Gastrocnemius medialis (tissue), 4 donors: Measurements from ENCODE around the gene BNC2. TPM values are rescaled to one million over a fixed set of nuclear protein-coding genes. Genes with fewer than 3 reads are reported as not detected.
"Not testable (repeated sequence)": the region's sequence is repeated elsewhere in the genome, so short reads cannot be mapped to it uniquely, and the experiment has no call there.

Experiments used
- ATAC-seq, 2 donors: fragments of 150-250 bp; one replicate each; pipeline ENCODE4 v1.9.1; 2016
- DNase-seq, 2 donors: peaks; one replicate each; pipeline ENCODE4 v3.0.0-alpha.2; 2019
- H3K27ac ChIP-seq, 4 donors: fragments of 200-600 bp; sonication (generic); 1 replicate in 1 of 4; 2 replicates in 3 of 4; pipeline ENCODE4 v1.5.1; 2016 to 2018; ENCODE audit warnings: mild to moderate bottlenecking in 2 of 4, moderate library complexity in 1 of 4
- H3K27me3 ChIP-seq, 3 donors: fragments of 200-600 bp; sonication (generic) in 2 of 3; 1 replicate in 1 of 3; 2 replicates in 2 of 3; pipeline versions ENCODE4 v1.5.1 to v1.6.0; 2016 to 2019; ENCODE audit warnings: mild to moderate bottlenecking in 1 of 3, moderate library complexity in 1 of 3
- H3K36me3 ChIP-seq, 2 donors: fragments of 200-600 bp; sonication (generic) in 1 of 2; one replicate each; pipeline ENCODE4 v1.5.1; 2017 to 2018
- H3K4me1 ChIP-seq, 2 donors: fragments of 200-600 bp; sonication (generic) in 1 of 2; one replicate each; pipeline ENCODE4 v1.5.1; 2016 to 2017; ENCODE audit warnings: mild to moderate bottlenecking in 2 of 2
- H3K4me3 ChIP-seq, 4 donors: fragments of 200-600 bp; sonication (generic) in 3 of 4; 1 replicate in 1 of 4; 2 replicates in 3 of 4; pipeline ENCODE4 v1.5.1; 2016 to 2019; ENCODE audit warnings: mild to moderate bottlenecking in 2 of 4
- H3K9me3 ChIP-seq, 3 donors: fragments of 200-600 bp; sonication (generic) in 2 of 3; 1 replicate in 1 of 3; 2 replicates in 2 of 3; pipeline ENCODE4 v1.5.1; 2016 to 2019
- POLR2A ChIP-seq, 2 donors: fragments of 450-650 bp; IDR thresholded peaks; one replicate each; pipeline ENCODE4 v1.6.1; 2017; ENCODE audit warnings: antibody characterized with exemption in 2 of 2, mild to moderate bottlenecking in 2 of 2, moderate library complexity in 2 of 2
- in situ Hi-C, 4 donors: fragments of 200-750 bp; cut with MboI; loops; one replicate each; pipeline versions ENCODE4 v1.15.0 to v1.8.0; 2017; ENCODE audit warnings: low sequenced_read_pairs in 4 of 4
- intact Hi-C: fragments of 100-400 bp; cut with DNase I; formaldehyde crosslinking; loops from one replicate; pipeline ENCODE4 v1.15.1; 2023; ENCODE audit warnings: low total_unique reads
- total RNA-seq, 4 donors: library from RNA; depleted of rRNA; stranded (reverse); fragments of >200 nt; gene quantifications; one replicate each; pipeline versions ENCODE4 v1.1.0 to v1.2.3, GENCODE V29; 2016
- TF ChIP-seq, protein P1 (sequence below), 5 experiments: fragments of 450-650 bp in 3 of 5; fragments of 200-600 bp in 2 of 5; sonication (generic) in 2 of 5; IDR thresholded peaks in 4 of 5; conservative IDR thresholded peaks in 1 of 5; 1 replicate in 4 of 5; 2 replicates in 1 of 5; pipeline ENCODE4 v1.5.1; 2016 to 2019; ENCODE audit warnings: antibody characterized with exemption in 5 of 5, mild to moderate bottlenecking in 3 of 5, moderate library complexity in 3 of 5

BNC2 gene
- total RNA-seq, 4 donors from 2014 or later: 40.9 to 122 (median 68.7) TPM

DNA sequence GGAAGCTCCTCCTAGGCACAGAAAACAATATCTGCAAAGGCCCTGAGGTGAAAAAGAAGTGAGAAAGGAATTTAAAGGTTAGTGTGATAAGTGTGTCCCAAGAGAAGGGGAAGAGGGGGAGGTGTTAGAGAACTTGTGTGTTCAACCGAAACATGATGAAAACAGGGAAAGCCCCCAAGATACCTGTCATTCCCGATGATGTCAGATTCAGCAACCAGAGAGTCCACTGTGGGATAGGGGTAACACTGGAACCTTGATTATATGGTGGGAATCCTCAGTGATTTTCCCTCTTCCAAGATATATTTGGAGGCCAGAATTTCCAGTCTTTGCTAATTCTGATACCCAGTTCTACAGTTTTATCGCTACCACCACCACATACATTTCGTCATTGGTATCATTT, 15.5 kb upstream of the BNC2 start:
- ATAC-seq (no peak), DNase-seq (no peak)
- Histone ChIP-seq H3K27ac (no peak overlapping the region), H3K9me3 (no peaks in the 10 kb centered on the region), H3K4me3 (no peak overlapping the region), H3K27me3 (no peaks in the 10 kb centered on the region), H3K4me1 (no peaks in the 10 kb centered on the region), H3K36me3 (no peaks in the 10 kb centered on the region)
- TF ChIP-seq, protein P1, sequence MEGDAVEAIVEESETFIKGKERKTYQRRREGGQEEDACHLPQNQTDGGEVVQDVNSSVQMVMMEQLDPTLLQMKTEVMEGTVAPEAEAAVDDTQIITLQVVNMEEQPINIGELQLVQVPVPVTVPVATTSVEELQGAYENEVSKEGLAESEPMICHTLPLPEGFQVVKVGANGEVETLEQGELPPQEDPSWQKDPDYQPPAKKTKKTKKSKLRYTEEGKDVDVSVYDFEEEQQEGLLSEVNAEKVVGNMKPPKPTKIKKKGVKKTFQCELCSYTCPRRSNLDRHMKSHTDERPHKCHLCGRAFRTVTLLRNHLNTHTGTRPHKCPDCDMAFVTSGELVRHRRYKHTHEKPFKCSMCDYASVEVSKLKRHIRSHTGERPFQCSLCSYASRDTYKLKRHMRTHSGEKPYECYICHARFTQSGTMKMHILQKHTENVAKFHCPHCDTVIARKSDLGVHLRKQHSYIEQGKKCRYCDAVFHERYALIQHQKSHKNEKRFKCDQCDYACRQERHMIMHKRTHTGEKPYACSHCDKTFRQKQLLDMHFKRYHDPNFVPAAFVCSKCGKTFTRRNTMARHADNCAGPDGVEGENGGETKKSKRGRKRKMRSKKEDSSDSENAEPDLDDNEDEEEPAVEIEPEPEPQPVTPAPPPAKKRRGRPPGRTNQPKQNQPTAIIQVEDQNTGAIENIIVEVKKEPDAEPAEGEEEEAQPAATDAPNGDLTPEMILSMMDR (IDR thresholded peaks at IDR 0.05 in 4 of 5, conservative IDR thresholded peaks at IDR 0.05 in 1 of 5): no peak
- no peak for TF ChIP-seq POLR2A (IDR thresholded peaks at IDR 0.05)
- intact Hi-C loops: no loop called here
- in situ Hi-C loops: no loop called here

DNA sequence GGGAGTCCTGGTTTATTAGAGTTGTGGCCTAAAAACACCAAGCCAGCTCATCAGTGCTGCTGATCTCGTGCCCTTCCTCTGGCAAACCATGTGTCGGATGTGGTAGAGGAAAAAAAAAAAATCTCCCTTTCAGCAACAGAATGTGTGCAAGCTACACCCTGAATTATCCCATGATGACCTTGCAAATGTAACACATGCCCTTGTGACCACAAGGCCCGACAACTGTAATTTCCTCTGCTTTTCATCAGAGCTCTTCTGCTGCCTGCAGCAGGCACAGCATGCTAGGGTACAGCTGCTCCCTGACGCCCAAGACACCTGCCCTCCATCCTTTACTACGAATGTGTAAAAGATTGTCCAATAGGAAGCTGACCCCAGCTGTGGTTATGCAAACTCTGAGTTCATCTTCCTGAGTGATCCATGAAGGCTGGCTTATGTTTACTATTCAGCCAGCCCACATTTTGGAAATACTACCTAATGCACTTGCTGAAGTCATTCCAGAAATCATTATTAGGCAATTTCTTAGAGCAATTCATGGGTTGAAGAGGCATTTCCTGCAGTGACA, 14.6 kb upstream of the BNC2 start:
- H3K27ac ChIP-seq: no peak overlapping the region
- H3K36me3 ChIP-seq: no peaks in the 10 kb centered on the region
- H3K4me3 ChIP-seq: no peak overlapping the region
- no peak for ATAC-seq
- in situ Hi-C loops (no loop called here), intact Hi-C loops (no loop called here)
- H3K27me3 ChIP-seq: no peaks in the 10 kb centered on the region
- H3K9me3 ChIP-seq: no peaks in the 10 kb centered on the region
- no peak for DNase-seq
- no peak for TF ChIP-seq POLR2A (IDR thresholded peaks at IDR 0.05)
- TF ChIP-seq, protein P1 (IDR thresholded peaks at IDR 0.05 in 4 of 5, conservative IDR thresholded peaks at IDR 0.05 in 1 of 5): no peak
- H3K4me1 ChIP-seq: no peaks in the 10 kb centered on the region

DNA sequence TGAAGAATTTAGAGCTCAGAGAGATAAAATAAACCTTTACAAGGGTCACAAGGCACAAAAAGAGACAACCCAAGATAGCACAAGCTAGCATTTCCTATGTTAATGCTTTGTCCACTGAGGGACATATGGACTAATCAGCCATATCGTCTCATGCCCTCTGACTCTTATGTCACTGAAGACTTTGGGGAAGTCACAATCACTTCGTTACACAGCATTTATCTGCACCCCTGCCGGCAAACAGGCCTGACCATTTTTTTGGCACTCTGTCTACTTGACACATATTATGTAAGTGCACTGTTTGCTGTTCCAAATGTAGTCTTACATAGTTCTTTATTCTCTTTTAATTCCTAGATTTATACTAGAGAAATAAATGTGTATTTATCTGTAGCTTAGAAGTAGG, 13.9 kb upstream of the BNC2 start:
- no peak overlapping the region for H3K4me3 ChIP-seq
- ATAC-seq: no peak
- no peaks in the 10 kb centered on the region for H3K27me3 ChIP-seq
- intact Hi-C loops: no loop called here
- no peaks in the 10 kb centered on the region for H3K9me3 ChIP-seq
- H3K36me3 ChIP-seq: no peaks in the 10 kb centered on the region
- no peak for DNase-seq
- no peak overlapping the region for H3K27ac ChIP-seq
- in situ Hi-C loops: no loop called here
- no peak for TF ChIP-seq POLR2A (IDR thresholded peaks at IDR 0.05)
- TF ChIP-seq, protein P1 (IDR thresholded peaks at IDR 0.05 in 4 of 5, conservative IDR thresholded peaks at IDR 0.05 in 1 of 5): no peak
- H3K4me1 ChIP-seq: no peaks in the 10 kb centered on the region

DNA sequence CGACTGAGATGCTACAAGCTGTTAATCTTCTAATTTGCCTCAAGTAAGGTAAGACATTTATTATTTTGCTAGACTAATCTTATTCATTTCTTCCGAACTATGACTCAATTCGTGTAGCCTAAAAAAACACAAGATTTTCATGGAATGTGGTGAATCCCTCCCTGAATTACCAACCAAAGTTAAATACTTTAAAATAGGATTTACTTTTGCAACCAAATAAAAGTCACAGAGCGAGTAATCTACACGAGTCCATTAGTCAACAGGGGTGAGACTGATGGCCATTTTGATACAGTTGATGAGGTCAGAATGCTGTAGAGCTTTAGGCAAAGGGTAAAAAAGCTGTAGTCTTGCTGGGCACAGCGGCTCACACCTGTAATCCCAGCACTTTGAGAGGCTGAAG, 13.1 kb upstream of the BNC2 start:
- no peak overlapping the region for H3K27ac ChIP-seq
- intact Hi-C loops (no loop called here), in situ Hi-C loops (no loop called here)
- DNase-seq (no peak), ATAC-seq (no peak)
- H3K9me3 ChIP-seq: no peaks in the 10 kb centered on the region
- H3K4me1 ChIP-seq: no peaks in the 10 kb centered on the region
- TF ChIP-seq, protein P1 (IDR thresholded peaks at IDR 0.05 in 4 of 5, conservative IDR thresholded peaks at IDR 0.05 in 1 of 5): no peak
- no peak for TF ChIP-seq POLR2A (IDR thresholded peaks at IDR 0.05)
- H3K36me3 ChIP-seq: no peaks in the 10 kb centered on the region
- H3K4me3 ChIP-seq: no peak overlapping the region
- no peaks in the 10 kb centered on the region for H3K27me3 ChIP-seq

DNA sequence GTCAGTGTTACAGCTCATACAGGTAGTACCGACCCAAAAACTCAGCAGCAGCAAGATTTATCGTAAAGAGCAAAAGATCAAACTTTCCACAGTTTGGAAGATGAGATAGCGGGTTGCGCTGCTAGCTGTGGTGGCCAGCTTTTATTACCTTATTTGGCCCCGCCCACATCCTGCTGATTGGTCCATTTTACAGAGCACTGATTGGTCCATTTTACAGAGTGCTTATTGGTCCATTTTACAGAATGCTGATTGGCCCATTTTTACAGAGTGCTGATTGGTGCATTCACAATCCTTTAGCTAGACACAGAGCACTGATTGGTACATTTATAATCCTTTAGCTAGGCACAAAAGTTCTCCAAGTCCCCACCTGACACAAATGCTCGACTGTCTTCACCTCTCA, 12.0 kb upstream of the BNC2 start:
- H3K4me3 ChIP-seq, H3K4me1 ChIP-seq, intact Hi-C loops, DNase-seq, H3K27me3 ChIP-seq, ATAC-seq, H3K36me3 ChIP-seq, in situ Hi-C loops, H3K27ac ChIP-seq, H3K9me3 ChIP-seq: not testable (repeated sequence)
